A549 (cell line): Measurements from ENCODE around the gene GBF1. TPM values are rescaled to one million over a fixed set of nuclear protein-coding genes. Genes with fewer than 3 reads are reported as not detected.

ENCODE experiments used
- ATAC-seq, 2 experiments: fragments of 200-7000 bp in 1 of 2; fragments of >200 bp in 1 of 2; cut with Nextera tagmentation in 1 of 2; cut with Tn5 transposase in 1 of 2; 3 replicates each; pipeline versions ENCODE4 v1.8.0 to v1.9.1; 2018 to 2020; ENCODE audit warnings: mild to moderate bottlenecking in 1 of 2, moderate library complexity in 1 of 2
- CTCF ChIA-PET: fragments of 300-600 bp; sonication (Branson Sonifier 250); formaldehyde crosslinking; extraction: SDS; loops from one replicate; lab custom pipeline; 2021; ENCODE audit warnings: antibody characterized with exemption, inconsistent platforms; lab: Yijun Ruan, JAX
- POLR2A ChIA-PET: fragments of 350-600 bp; formaldehyde crosslinking; extraction: SDS; loops from one replicate; lab custom pipeline; 2021; ENCODE audit warnings: antibody characterized with exemption, inconsistent platforms; lab: Yijun Ruan, JAX
- DNase-seq, 2 experiments: peaks; one replicate each; pipeline versions ENCODE4 v3.0.0 to v3.0.0-alpha.2; 2011 to 2016; ENCODE audit warnings: low read depth in 1 of 2, low spot score in 1 of 2
- FAIRE-seq: peaks from 2 replicates; lab custom pipeline; 2011; peaks lifted over from hg19 to GRCh38; lab: Jason Lieb, UNC
- H3K27ac ChIP-seq, 2 experiments: fragments of >200 bp; sonication (Bioruptor Twin); formaldehyde crosslinking; 3 replicates each; pipeline ENCODE4 v1.5.1; 2016 to 2017
- H3K4me1 ChIP-seq: fragments of >200 bp; sonication (Bioruptor Twin); formaldehyde crosslinking; 3 replicates; pipeline ENCODE4 v1.6.1; 2016
- H3K4me2 ChIP-seq: fragments of >200 bp; sonication (Bioruptor Twin); formaldehyde crosslinking; 3 replicates; pipeline ENCODE4 v1.6.1; 2016
- H3K4me3 ChIP-seq: fragments of >200 bp; sonication (Bioruptor Twin); formaldehyde crosslinking; 3 replicates; pipeline ENCODE4 v1.5.1; 2016
- H3K9me3 ChIP-seq: fragments of >200 bp; sonication (Bioruptor Twin); formaldehyde crosslinking; 3 replicates; pipeline ENCODE4 v1.6.1; 2016
- CBX2 ChIP-seq: fragments of 200-600 bp; sonication (generic); IDR thresholded peaks from 2 replicates; pipeline ENCODE4 v1.6.1; 2016; ENCODE audit warnings: low read depth, mild to moderate bottlenecking, borderline replicate concordance
- CBX8 ChIP-seq: fragments of 200-600 bp; sonication (generic); IDR thresholded peaks from 2 replicates; pipeline ENCODE4 v1.6.1; 2016
- CHD2 ChIP-seq: fragments of 150-350 bp; IDR thresholded peaks from 2 replicates; pipeline ENCODE4 v1.6.1; 2014; ENCODE audit warnings: low read length; ENCODE audit not compliant: partially characterized antibody
- CTCF ChIP-seq: fragments of >200 bp; sonication (Bioruptor Twin); formaldehyde crosslinking; IDR thresholded peaks from 3 replicates; pipeline ENCODE4 v1.5.1; 2016
- EHF ChIP-seq: fragments of 250-450 bp; sonication (Bioruptor Pico); IDR thresholded peaks from 2 replicates; pipeline ENCODE4 v1.5.0; 2020; ENCODE audit warnings: mild to moderate bottlenecking
- ELK1 ChIP-seq: fragments of 150-350 bp; IDR thresholded peaks from 2 replicates; pipeline ENCODE4 v1.6.1; 2014; ENCODE audit warnings: low read depth, mild to moderate bottlenecking, low read length
- EP300 ChIP-seq, 2 experiments: fragments of >200 bp; sonication (Bioruptor Twin); formaldehyde crosslinking; IDR thresholded peaks; 2 replicates in 1 of 2; 3 replicates in 1 of 2; pipeline ENCODE4 v1.6.1; 2016 to 2017
- FOSL2 ChIP-seq, 2 experiments: fragments of 450-650 bp in 1 of 2; fragments of >200 bp in 1 of 2; sonication (Bioruptor Twin) in 1 of 2; formaldehyde crosslinking; IDR thresholded peaks; 2 replicates each; pipeline versions ENCODE4 v1.5.0 to v1.6.1; 2016 to 2020; ENCODE audit warnings: mild to moderate bottlenecking in 1 of 2, moderate library complexity in 1 of 2
- HDAC2 ChIP-seq: fragments of 200-600 bp; sonication (generic); IDR thresholded peaks from 2 replicates; pipeline ENCODE4 v1.6.1; 2016
- MAX ChIP-seq: IDR thresholded peaks from 2 replicates; pipeline ENCODE4 v1.6.1; 2012
- NPAS2 ChIP-seq: fragments of 250-450 bp; sonication (Bioruptor Pico); IDR thresholded peaks from 2 replicates; pipeline ENCODE4 v1.8.0; 2022; ENCODE audit warnings: mild to moderate bottlenecking, moderate library complexity, borderline replicate concordance
- RARB ChIP-seq: fragments of 250-450 bp; sonication (Bioruptor Pico); IDR thresholded peaks from 2 replicates; pipeline ENCODE4 v1.8.0; 2021; ENCODE audit warnings: mild to moderate bottlenecking, moderate library complexity
- SMC3 ChIP-seq: fragments of >200 bp; sonication (Bioruptor Twin); formaldehyde crosslinking; IDR thresholded peaks from 3 replicates; pipeline ENCODE4 v1.6.1; 2018; ENCODE audit warnings: inconsistent platforms
- SREBF2 ChIP-seq: fragments of 450-650 bp; IDR thresholded peaks from 2 replicates; pipeline ENCODE4 v1.6.1; 2014; ENCODE audit warnings: mild to moderate bottlenecking, moderate library complexity
- ZFP36 ChIP-seq: fragments of 450-650 bp; IDR thresholded peaks from 2 replicates; pipeline ENCODE4 v1.6.1; 2014; ENCODE audit warnings: borderline replicate concordance; ENCODE audit not compliant: partially characterized antibody
- ZNF302 ChIP-seq: fragments of 250-450 bp; sonication (Bioruptor Pico); IDR thresholded peaks from 2 replicates; pipeline ENCODE4 v1.9.0; 2021; ENCODE audit warnings: inconsistent platforms, mild to moderate bottlenecking, moderate library complexity
- ZSCAN20 ChIP-seq: fragments of 250-450 bp; sonication (Bioruptor Pico); IDR thresholded peaks from 2 replicates; pipeline ENCODE4 v1.8.0; 2022; ENCODE audit warnings: mild to moderate bottlenecking, moderate library complexity
- whole genome bisulfite sequencing: methylation state at CpG from one replicate; pipeline ENCODE4 v1.1.6; 2017; ENCODE audit errors: missing lambda C conversion rate; 5-methylcytosine and 5-hydroxymethylcytosine counted together
- polyA plus RNA-seq, 4 experiments: library from polyadenylated mRNA; depleted of rRNA in 3 of 4; stranded (reverse); fragments of >200 nt; fragmentation: RNase III in 1 of 4; extraction: RNeasy Plus Mini Kit Qiagen cat#74134 plus additional on column Dnase treatment in 1 of 4; gene quantifications; 2 replicates in 3 of 4; 3 replicates in 1 of 4; pipeline ENCODE4 v1.2.3, GENCODE V29; 2011 to 2017

Gene GBF1
- polyA plus RNA-seq, 2 of the 4 experiments (the other 2 are of a cell fraction), result 20.4 to 21.3 TPM

- ChIA-PET CTCF (interaction anchor here (1.2 to 24.2 kb wide), 8 partner anchors 12 to 190 kb away, joined by 3 to 886 read pairs (median 114); partner anchors contain the start of genes FBXL15, GBF1 and NFKB2), POLR2A (no interaction called here)
- no peaks in the 10 kb centered on the region for H3K9me3 ChIP-seq
- FAIRE-seq, result no peak
- H3K4me1 ChIP-seq, result peaks cover 27% of the 10 kb centered on the region
- no peak for DNase-seq
- H3K4me3 ChIP-seq, result no peak overlapping the region
- no peak for TF ChIP-seq EP300 (IDR thresholded peaks at IDR 0.05)
- no peak for TF ChIP-seq ZSCAN20 (CRISPR knock-in tag)
- no peak for TF ChIP-seq ELK1
- TF ChIP-seq MAX, result no peak
- TF ChIP-seq HDAC2, result no peak
- no peak for TF ChIP-seq SREBF2
- no peak for TF ChIP-seq EHF (CRISPR knock-in tag)
- no peak for TF ChIP-seq NPAS2 (CRISPR knock-in tag)
- no peak for TF ChIP-seq SMC3
- no peak for TF ChIP-seq CBX2
- TF ChIP-seq, all 56 proteins: peak for 0
- no peak for ATAC-seq
- 67% methylated on average over 1 of the region's 1 CpG for WGBS
- Histone ChIP-seq H3K27ac (no peak overlapping the region), H3K4me2 (no peak overlapping the region)
Measured at GRCh38 chr10:102233997-102234396, 11.3 kb upstream of the GBF1 start.

GRCh38 chr10:102234888-102235597 is 10.3 kb upstream of the GBF1 start:
- ATAC-seq, result no peak
- POLR2A ChIA-PET, result interaction anchor here (0.6 kb wide), 1 partner anchor 217 kb away, joined by 3 read pairs; the partner anchor contains the start of gene C10orf95

GRCh38 chr10:102235598-102235920 is 9.8 kb upstream of the GBF1 start:
- 86% methylated on average over 1 of the region's 1 CpG for WGBS
- H3K4me2 ChIP-seq, result peak overlapping the region; percentile 37; the same call in 2 of the 3 replicates
- ChIA-PET CTCF (interaction anchor here (0.6 to 24.2 kb wide), 9 partner anchors 10 to 348 kb away, joined by 3 to 886 read pairs (median 111); partner anchors contain the start of genes FBXL15, GBF1 and NFKB2), POLR2A (interaction anchor here (0.6 kb wide), 1 partner anchor 216 kb away, joined by 3 read pairs; the partner anchor contains the start of gene C10orf95)
- DNase-seq (peak; percentile 41 to 50), ATAC-seq (peak; percentile 23 to 33; a peak in 3 of 6 replicates), FAIRE-seq (no peak)
- no peak overlapping the region for H3K4me3 ChIP-seq
- TF ChIP-seq CTCF (no peak), FOSL2 (IDR thresholded peaks at IDR 0.05) (no peak), FOSL2 (CRISPR knock-in tag; IDR thresholded peaks at IDR 0.05) (peak; percentile 43; the same call in 1 of the 2 replicates)
- peaks cover 20% of the 10 kb centered on the region for H3K4me1 ChIP-seq
- H3K9me3 ChIP-seq, result no peaks in the 10 kb centered on the region
- H3K27ac ChIP-seq, result no peak overlapping the region

More at GRCh38 chr10:102234888-102235597, 10.3 kb upstream of the GBF1 start:
- Histone ChIP-seq H3K9me3 (no peaks in the 10 kb centered on the region), H3K27ac (no peak overlapping the region), H3K4me3 (no peak overlapping the region), H3K4me1 (peaks cover 26% of the 10 kb centered on the region), H3K4me2 (peak overlapping the region; percentile 37; the same call in 2 of the 3 replicates)
- WGBS, result 87% methylated on average over 11 of the region's 12 CpGs
- FAIRE-seq (no peak), DNase-seq (no peak)
- CTCF ChIA-PET, result interaction anchor here (0.6 to 24.2 kb wide), 11 partner anchors 11 to 349 kb away, joined by 3 to 886 read pairs (median 5); partner anchors contain the start of genes FBXL15, GBF1 and NFKB2
- TF ChIP-seq EP300 (IDR thresholded peaks at IDR 0.05) (no peak), ZNF302 (CRISPR knock-in tag) (no peak), CHD2 (no peak), ZFP36 (peak; percentile 51), RARB (CRISPR knock-in tag) (no peak), SREBF2 (no peak), ZSCAN20 (CRISPR knock-in tag) (no peak), CBX8 (no peak)
